ENCODE results near the gene KAT7. TPM values are rescaled to one million over a fixed set of nuclear protein-coding genes. Genes with fewer than 3 reads are reported as not detected.

The KAT7 gene
- 10 to 100 TPM; 22.8 to 42.8 (median 33.3) TPM for total RNA-seq

DNA sequence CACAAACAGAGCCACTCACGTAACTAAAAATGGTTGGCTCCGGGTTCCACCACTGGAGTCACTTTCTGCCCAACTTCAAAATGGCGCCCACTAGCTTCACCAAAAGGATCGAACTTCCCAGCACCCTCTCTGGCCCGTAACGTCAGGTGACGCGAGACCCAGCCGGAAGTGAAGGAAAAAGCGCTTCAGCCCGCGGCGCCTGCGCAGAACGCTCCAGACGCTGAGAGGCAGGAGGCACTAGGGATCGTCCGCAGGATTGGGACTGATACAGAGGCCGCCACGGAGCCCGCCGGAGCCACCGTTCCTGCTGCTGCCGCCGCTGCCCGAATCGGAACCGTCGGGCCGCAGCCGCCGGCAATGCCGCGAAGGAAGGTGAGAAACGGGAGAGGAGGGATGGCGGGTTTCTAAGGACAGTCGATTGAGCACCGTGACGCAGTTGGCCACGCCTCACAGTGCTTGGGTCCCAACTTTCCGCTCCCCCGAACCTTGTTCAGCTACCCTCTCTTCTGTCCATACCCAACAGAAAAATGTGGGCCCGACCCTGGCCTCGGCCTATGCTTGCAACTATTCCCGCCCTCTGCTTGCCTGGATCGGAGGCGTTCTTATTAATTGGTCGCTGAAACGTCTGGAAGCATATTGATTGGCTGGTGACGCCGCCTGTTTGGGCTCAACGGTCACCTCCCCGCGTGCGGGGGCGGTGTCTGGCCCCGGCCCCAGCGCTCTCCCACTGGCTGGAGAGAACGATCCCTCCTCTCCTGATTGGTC is at the start of gene KAT7:
TSS of gene KAT7 (plus strand) at position 204 of the 765 bp plus-strand sequence. CDS start at position 358, 154 bp downstream.
- TF ChIP-seq, protein P1, sequence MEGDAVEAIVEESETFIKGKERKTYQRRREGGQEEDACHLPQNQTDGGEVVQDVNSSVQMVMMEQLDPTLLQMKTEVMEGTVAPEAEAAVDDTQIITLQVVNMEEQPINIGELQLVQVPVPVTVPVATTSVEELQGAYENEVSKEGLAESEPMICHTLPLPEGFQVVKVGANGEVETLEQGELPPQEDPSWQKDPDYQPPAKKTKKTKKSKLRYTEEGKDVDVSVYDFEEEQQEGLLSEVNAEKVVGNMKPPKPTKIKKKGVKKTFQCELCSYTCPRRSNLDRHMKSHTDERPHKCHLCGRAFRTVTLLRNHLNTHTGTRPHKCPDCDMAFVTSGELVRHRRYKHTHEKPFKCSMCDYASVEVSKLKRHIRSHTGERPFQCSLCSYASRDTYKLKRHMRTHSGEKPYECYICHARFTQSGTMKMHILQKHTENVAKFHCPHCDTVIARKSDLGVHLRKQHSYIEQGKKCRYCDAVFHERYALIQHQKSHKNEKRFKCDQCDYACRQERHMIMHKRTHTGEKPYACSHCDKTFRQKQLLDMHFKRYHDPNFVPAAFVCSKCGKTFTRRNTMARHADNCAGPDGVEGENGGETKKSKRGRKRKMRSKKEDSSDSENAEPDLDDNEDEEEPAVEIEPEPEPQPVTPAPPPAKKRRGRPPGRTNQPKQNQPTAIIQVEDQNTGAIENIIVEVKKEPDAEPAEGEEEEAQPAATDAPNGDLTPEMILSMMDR (IDR thresholded peaks at IDR 0.05; ENCODE audit: low read depth) = no peak

DNA sequence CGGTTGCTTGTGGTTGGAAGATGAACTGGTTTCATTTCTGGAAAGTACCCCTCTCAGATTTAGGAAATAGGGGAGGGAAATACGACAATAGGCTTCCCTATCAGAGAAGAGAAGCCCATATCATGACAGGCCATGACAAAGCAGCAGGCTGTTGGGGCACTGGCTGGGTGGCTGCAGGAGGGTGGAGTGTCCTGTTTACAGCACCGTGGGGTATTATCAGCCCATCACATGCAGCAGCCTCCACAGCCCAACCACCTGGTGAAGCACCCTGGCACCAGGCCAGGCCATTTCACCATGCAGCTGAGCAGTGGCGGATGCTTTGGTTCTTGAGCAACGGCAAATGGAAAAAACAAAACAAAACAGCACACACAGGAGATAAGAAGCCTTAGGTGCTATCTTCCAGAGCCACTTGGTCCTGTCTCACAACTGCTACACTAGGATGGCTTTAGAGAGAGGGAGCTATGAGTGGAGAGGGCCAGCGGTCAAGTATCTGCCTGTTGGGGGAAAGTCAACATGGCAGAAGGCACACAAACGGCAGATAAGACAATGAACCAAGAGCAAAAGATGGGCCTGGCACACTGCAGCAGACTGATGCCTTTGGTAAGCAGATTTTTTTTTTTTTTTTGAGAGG is 48.7 kb upstream of the KAT7 start:
- TF ChIP-seq, protein P1 (IDR thresholded peaks at IDR 0.05; ENCODE audit: low read depth) = no peak

DNA sequence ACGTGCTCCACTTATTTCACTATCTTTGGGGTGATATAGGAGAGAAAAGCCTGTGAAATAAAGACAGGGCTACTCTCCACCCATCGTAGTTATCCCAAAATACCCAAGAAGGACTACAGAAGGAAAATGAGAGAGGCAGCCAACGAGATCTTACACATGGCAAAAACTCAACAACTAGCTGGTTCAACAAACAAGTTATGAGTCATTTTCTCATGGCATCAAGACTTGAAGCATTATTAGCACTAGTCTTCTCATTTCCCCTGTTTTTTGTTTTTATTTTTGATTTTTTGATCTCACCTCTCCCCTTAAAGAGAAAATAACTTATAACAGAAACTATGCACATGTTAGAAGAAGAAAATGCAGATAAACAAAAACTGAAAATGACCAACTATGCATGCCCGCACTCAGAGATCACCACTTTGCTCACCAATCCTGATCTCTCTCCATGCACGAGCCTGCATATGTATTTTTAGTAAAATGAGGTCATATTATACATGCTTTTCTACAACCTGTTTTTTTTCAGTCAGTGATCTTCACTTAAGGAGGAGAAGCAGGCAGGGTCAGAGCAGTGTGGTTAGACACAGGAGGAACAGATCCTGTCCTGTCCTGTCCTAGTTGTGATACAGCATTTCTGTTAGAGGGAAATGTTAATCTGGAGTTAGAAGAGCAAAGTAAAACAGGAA is 47.3 kb upstream of the KAT7 start:
- TF ChIP-seq, protein P1 (IDR thresholded peaks at IDR 0.05; ENCODE audit: low read depth) = no peak

DNA sequence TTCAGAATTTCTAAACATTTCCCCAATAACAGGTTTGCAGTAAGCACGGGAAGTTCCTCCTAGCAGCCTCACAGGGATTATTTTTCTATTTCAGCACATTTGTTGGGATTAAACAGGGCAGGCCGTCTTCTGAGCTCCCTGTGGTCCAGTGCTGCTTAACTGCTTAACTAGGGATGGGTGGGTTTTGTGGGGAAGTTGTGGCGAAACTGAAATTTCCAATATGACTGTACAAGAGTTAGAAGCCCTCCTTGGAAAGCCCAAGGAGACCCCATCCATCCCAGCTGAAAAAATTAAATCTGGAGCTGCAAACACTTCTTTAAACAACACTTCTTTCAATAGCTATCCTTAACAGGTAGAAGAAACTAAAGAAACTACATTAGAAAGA is 46.8 kb upstream of the KAT7 start:
- TF ChIP-seq, protein P1 (IDR thresholded peaks at IDR 0.05; ENCODE audit: low read depth) = no peak

DNA sequence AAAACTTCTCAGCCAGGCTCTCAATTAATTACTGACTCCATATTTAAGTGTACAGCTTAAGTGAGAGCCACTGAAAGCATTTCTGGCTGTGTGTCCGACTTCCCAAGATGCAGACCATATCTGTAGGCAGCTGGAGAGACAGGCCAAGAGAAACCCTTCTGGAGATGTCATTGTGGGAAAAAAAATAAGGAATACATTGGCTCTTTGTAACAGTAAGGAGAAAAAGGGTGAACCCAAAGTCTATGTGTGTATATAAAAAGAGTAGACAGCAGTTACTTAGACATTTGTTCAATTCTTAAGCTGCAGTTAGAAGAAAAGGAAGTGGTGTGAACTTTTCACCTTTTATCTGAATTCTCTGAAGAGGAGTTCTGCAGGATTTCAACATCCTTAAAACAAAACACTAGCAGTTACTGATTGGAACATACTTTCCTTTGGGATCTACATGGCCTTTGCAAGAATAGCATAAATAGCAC is 46.3 kb upstream of the KAT7 start:
- TF ChIP-seq, protein P1 (IDR thresholded peaks at IDR 0.05; ENCODE audit: low read depth) = no peak

DNA sequence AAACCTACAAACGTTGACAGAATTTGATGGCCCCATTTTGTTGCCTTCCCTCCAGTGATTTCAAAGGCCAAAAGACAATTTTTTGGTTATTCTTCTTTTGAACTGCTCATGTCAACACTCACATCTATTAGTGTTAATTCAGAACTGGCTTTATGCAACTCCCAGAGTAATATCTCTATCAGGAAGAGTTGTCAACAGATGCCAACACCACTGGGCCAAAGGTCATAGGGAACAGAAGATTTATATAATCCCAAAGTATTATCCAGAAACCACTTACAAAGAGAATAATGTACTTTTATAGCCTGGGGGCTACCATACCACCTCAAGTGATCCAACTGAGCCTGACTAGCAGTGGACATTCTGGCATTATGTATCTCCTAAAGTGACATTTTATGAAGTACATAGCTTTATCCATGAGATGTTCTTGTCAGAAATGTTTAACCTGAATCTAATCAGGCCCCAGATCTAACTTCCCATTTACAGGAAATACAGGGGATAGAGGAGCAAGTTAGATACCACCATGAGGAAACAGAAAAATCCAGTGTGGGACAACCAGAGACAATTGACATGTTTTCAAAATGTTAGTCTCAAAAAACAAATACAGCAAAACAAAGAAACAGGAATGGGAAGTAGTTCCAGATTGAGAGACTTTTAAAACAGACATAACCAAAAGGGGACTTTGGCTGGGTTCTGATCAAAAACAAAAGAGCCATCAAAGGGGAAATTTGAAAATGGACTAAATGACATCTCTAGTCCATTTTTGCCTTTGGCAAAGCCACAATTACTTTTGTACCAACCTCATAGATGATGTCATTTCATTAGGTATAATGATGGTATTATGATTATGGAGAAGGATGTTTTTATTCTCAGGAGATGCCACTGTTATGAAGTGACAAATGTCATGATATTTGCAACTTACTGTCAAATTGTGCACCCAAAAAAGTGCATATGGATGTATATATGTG is 43.0 kb upstream of the KAT7 start:
- TF ChIP-seq, protein P1 (IDR thresholded peaks at IDR 0.05; ENCODE audit: low read depth) = no peak
